ENCODE data around the gene ANTXR2. TPM values are rescaled to one million over a fixed set of nuclear protein-coding genes. Genes with fewer than 3 reads are reported as not detected.

The ANTXR2 gene
- total RNA-seq, 1 donor from 2014 or later: 32.2 TPM

DNA sequence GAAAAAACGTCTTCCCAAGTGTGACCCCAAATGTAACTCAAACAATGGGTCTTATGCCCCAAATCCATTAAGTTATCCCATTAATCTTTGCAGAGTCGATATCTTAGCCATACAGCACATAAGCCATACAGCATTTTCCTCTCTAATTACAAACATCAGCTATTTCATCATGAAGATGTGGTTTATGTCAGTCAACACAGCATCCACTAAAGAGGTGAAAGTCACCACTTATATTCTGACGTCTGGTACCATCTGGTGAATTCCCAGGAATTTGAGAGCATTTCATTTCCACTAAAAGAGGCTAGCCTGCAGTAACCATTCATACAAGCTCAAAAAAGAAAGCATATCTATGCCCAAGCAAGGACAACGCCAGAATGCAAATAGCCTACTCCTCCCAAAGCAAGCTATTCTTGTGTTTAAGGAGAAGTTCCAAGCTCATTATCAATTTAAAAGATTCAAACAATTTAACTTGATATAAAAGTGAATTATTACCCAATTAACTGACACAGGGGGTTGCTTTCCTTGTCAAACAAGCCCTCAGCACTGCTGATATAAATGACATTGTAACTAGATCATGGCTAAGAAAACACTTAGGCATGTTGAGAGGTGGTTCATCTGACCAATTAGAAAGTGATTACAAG is 203.3 kb downstream of the ANTXR2 start:
- no peak for DNase-seq (ENCODE audit: low read depth)

DNA sequence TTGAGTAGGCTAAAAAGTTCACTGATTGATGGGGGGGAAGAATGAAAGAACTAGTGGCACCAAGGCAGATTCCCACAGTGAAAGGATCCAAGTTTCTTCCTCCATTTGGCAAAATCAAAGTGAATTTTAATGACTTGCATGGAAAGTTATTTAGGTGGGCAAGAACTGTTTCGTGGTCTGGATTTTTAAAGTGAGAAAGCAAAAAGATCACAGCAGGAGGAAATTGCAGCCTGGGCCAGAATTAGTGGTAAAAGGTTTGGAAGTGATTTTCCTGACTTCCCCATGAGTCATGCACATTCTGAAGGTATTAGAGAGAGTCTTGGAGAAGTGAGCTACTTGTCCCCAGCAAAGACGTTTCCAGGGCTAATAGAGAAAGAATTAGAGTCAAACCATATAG is 207.8 kb downstream of the ANTXR2 start:
- DNase-seq (ENCODE audit: low read depth): peak; percentile 54

DNA sequence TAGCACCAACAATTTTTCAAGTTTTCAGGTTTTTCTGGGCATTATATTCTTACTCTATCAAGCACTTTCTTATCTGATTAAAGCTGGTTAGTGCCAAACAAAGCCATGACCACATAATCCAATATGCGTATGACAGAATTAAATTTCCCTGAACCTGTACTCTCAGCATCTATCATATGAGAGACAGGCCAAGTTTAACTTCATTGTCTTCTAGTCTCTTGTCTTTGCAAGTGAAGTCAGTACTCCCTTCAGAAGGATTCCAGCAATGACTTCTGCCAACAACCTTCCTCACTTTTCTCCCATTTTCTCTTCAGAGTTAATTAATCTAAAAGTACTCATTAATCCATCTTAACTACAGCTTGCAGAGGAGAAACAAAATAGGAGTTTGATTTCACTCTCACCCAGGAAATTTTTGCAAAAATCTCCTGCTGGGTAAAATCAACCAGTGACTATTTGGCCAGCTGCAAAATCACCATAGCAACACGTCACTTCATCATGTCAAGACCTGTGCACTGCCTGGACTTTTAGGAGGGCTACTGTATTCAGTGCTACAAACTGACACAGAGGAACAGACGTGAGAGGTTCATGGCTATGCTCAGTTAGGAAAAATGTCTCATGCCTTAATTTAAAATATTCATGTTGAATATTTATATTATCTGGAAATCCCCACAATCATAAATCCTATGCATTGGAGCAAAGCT is 208.4 kb downstream of the ANTXR2 start:
- DNase-seq (ENCODE audit: low read depth): no peak

DNA sequence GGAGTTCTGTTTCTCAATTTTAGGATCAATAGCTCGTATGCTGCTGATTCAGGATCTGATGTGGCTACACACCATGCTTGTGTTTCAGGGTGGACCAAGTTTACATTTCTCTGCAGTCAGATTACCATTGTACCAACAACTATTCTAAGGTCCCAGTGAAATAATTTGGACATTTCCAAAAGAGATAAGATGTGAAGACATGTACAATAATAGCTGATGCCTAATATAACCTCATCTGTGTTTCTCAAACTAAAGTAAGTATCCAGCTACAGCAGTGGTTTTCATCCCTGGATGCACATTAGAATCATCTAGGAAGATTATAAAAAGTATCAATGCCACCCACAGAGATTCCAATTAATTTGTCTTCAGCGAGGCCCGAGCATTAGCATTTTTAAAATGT is 209.7 kb downstream of the ANTXR2 start:
- DNase-seq (ENCODE audit: low read depth): no peak

DNA sequence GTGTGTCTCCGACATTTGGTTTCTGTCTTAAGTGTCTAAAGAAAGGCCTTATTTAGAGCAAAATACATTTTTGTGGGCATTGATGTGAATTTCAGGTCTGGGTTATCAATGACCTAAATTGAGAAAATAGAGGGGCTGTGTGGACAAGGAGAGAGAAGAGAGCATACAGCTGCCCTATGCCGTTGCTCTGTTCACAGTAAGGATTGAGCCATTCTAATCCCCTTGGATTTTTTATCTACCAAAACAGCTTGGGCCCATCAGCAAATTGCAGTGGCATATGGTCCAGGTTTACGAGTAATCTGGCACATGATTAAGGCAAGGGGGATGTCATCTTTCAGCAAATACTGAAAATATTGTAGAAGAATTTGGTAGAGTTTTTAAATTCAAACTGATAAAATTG is 210.2 kb downstream of the ANTXR2 start:
- DNase-seq (ENCODE audit: low read depth): no peak

DNA sequence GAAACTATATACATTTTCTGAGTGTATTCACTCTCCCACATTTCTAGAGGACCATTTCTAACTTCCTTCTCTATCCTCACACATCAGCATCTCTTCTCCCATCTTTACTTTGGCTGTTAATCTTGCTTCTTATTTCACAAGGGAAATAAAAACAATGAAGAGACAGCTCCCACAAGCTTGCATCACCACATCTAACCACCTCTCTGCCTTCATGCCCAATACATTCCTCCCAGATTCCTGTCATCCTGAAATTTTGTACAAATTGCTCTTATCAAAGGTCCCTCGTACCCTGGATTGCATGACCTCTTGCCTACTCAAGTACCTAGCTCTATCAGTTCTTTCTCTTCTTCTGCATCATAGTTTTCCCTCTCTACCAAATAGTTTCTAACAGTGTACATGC is 215.2 kb downstream of the ANTXR2 start:
- no peak for DNase-seq (ENCODE audit: low read depth)

DNA sequence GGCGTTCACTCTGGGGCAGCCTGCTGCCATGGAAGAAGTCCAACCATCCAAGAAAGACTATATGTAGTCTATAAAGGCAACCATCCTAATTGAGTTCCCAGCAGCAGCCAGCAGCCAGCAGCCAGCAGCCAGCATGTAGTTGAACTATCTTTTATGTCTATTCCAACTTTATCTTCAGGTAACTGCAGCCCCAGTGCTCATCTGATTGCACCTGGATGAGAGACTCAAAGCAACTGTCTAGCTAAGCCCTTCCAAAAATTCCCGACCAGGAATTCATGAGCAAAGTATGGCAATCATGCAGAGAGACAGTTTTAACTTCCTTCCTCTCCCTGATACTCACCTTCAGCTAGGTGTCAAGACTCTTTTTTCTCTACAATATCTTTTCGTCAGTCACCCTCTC is 216.8 kb downstream of the ANTXR2 start:
- no peak for DNase-seq (ENCODE audit: low read depth)

DNA sequence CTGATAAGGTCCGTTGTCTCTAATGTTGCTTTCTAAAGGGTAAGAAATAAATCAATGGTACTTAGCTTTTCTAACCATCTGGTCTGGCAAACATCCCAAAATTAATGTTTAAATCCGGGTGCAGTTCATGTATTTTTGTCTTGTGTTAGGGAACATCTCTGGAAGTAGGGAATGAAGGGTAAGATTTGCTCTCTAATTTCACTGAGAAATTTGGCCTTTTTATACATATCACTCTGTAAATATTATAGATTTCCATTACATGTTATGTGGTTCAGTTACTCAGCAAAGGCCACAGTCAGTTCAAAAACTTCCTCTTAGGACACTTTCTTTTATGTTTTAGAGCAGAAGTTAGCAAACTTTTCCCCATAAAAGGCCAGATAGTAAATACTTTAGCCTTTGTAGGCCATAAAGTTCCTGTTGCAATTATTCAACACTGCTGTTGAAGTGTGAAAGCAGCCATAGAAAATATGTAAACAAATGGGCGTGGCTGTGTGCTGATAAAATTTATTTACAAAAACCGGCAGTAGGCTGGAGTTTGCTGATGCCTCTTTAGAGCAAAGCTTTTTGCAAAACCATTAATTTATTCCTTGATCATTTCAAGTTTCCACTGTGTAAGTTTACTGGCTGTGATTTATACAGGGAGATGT is 218.1 kb downstream of the ANTXR2 start:
- DNase-seq (ENCODE audit: low read depth): no peak

DNA sequence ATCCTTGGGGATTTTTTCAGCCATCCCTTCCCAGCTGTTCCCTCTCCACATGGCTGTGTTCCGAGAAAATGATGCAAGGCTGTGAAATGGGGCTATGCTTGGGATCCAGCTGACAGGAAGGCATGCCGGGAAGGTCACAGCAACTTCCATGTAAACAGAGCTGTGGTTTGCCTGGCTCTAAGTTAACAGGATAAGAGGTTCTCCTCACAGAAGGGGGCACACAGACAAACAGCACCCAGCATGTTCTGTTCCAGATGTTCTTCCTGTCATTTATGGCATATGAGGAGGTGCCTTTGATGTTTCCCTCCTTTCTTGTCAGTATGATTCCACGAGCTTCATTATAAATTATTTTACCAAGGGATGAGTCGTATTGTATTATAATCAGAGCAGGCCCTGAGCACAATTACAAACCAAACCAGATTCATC is 220.7 kb downstream of the ANTXR2 start:
- DNase-seq (ENCODE audit: low read depth): no peak

DNA sequence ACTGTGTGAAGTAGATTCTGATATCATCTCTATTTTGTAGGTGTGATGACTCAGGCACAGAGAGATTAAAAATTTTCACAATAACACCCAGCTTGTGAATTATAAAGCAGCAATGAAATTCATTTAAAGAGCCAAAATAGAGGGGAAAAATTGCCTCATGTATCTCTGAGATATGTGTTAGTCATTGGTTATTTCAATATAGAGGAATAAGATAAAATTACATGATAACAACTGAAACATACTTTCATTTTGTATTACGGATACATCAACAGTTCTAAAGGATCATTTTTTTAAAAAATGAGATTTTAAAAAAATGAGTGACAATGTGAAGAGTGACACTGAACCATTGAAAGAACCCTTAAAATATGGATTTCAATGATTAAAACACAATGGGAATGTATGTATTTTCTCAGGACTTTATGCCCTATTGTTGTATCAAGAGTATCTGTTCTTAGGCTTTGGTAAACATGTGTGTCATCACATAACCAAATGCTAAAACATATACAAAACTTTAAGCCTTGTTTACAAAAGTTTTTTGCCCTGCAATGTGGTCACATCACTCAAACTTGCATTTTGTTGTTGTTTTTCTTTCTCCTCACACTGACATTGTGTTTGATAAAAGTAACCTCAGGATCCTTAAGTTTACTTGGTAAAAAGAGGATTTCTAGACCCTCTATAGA is 221.3 kb downstream of the ANTXR2 start:
- DNase-seq (ENCODE audit: low read depth): no peak

Other genes with a start within 250 kb of the ANTXR2 start
- gene PRDM8, start 124.3 kb upstream of the ANTXR2 start, total RNA-seq: 0.50 and 1.7 TPM in 2 replicates
- 2.5 and 9.0 TPM in 2 replicates for gene FGF5, start 193.4 kb upstream of the ANTXR2 start, total RNA-seq